NCI-H1092 treated with DMSO at 0.1 percent for 48 hours (cell line): ENCODE results near the gene APP.
"Not testable (repeated sequence)": the region's sequence is repeated elsewhere in the genome, so short reads cannot be mapped to it uniquely, and the experiment has no call there.

ENCODE experiments used
- DNase-seq: peaks from one replicate; lab custom pipeline; 2025; lab: John Stamatoyannopoulos, UW

APP gene

DNA sequence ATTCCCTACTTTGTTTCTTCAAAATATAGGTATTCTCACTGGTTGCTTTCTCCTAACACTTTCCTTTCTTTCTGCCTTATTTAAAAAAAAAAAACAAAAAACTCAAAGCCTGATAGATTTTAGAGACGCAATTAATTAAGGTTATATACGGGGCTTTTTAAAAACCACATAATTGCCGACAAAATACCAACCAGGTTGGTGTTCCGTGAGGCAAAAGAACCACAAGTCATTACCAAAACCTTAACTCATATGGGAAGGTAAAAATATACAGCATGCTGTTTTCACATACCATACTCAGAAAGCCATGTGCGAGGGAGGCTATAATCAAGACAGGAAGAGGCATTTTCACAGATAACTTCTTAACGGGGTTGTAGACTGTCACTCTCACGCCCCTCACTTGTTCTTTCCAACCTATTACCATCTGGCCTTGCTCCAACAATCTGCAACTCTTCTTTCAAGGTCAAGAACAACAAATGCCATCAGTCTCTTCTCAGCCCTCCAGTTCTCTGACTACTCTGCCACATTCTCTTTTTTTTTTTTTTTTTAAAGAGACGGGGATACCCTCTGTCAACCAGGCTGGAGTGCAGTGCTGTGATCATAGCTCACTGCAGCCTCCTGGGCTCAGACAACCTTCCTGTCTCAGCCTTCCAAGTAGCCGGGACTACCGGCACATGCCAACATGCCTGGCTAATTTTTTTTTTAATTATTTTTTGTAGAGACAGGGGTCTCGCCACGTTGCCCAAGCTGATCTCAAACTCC lies 102.6 kb downstream of the APP start:
- DNase-seq: no peak

GRCh38 chr21:26064506-26064905 lies 106.1 kb downstream of the APP start:
- no peak for DNase-seq

GRCh38 chr21:26061437-26061836 lies 109.1 kb downstream of the APP start:
- no peak for DNase-seq

DNA sequence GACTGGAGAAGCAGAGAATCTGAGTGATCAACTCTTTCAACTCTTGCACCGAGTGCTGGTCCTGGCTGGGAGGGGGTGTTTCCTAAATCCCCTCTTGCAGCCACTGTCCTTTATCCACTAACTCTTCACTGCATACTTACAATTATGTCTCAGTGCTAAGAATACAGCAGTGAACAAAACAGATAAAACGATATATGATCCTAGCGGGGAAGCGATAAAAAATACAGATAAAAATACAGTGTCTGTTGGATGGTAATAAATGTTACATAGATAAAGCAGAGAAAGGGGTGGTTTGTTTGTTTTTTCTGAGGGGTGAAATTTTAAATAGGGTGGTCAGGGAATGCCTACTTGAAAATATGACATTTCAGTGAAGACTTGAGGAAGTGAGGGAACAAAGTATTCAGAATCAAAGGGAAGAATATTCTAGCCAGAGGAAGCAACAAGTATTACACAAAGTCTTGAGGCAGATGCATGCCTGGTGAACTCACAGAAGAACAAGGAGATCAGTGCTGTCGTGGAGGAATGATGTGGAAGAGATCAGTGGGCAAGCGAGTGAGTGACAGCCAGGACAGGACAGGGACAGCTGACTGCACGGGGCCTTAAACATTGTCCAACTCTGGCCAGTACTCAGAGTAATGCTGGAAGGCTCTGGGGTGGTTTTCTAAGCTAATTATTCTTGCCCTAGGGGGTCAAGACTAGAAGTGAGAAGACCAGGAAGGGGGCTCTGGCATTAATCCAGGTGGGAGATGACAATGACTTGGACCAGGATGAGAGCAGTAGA lies 110.0 kb downstream of the APP start:
- DNase-seq: no peak

GRCh38 chr21:26057477-26058170 lies 112.9 kb downstream of the APP start:
- DNase-seq: no peak

- no peak for DNase-seq
Measured at GRCh38 chr21:26055841-26056264, 114.7 kb downstream of the APP start.

- DNase-seq: no peak
Measured at GRCh38 chr21:26055010-26055409, 115.6 kb downstream of the APP start.

DNA sequence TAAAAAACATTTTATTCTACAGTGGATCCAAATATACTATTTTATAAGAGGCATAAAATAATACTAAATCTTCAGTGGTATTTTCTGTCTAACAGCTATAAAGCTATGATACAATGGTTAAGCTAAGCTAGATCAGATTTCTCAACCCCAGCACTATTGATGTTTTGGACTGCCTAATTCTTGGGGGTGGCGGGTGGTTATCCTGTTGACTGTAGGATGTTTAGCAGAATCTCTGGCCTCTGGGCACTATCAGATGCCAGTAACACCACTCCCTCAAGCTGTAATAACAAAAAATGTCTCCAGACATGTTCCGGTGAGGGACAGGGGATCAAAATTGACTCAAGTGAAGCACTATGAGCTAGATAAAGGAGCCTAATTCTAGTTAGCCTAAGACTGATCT lies 118.5 kb downstream of the APP start:
- DNase-seq: no peak

GRCh38 chr21:26050857-26051256 lies 119.7 kb downstream of the APP start:
- DNase-seq: no peak

GRCh38 chr21:26049803-26050202 lies 120.8 kb downstream of the APP start:
- no peak for DNase-seq

DNA sequence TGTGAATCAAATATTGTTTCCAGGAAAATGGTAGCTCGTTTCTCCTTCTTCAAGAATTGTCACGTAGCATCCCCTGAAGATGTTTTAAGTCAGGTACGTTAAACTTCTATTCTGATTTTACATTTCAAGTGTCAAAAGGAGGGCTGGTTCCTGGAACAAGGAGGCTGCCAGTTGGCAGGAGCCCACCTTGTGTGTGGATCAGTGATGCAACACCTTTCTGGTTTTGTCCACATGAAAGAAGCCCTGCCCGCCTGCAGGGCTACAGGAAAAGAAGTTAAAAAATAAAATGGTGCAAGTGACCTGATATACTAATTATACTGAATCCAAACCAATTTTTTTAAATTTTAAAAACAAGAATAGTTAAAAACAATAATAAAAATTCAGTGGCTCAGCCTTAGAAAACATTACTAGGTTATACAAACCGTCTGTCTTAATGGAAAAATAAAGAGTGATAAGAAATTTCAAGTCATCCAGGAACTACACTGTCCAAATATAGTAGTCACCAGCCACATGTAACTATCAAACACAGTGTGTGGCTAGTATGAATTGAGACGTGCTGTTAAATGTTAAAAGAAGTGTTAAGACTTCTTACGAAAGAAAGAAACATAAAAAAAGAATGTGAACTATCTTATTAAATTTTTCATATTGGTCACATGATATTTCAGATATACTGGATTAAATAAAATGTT lies 123.1 kb downstream of the APP start:
- no peak for DNase-seq

- DNase-seq: no peak
Measured at GRCh38 chr21:26043891-26044290, 126.7 kb downstream of the APP start.

- DNase-seq: no peak
Measured at GRCh38 chr21:26042181-26042876, 128.2 kb downstream of the APP start.

- DNase-seq: peak; percentile 7
Measured at GRCh38 chr21:26041431-26042180, 129.0 kb downstream of the APP start.

- no peak for DNase-seq
Measured at GRCh38 chr21:26036916-26037315, 133.7 kb downstream of the APP start.

DNA sequence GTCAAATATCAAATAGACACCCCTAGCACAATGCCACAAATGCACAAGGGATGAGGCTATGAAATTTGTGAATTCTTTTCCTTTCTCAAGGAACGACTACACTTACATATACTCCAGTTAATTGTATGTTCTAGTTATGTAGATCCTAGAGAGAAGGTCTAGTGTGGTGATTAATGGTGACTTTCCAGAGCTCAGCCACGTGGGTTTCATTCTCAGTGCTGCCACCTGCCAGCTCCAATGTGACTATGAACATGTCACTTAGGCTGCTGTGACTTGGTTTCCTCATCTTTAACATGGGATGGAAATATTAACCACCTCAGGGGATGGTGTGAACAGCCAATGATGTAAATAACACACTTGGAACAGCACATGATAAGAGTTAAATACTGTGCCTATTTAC lies 138.3 kb downstream of the APP start:
- no peak for DNase-seq

GRCh38 chr21:26028183-26028582 lies 142.4 kb downstream of the APP start:
- DNase-seq: no peak

DNA sequence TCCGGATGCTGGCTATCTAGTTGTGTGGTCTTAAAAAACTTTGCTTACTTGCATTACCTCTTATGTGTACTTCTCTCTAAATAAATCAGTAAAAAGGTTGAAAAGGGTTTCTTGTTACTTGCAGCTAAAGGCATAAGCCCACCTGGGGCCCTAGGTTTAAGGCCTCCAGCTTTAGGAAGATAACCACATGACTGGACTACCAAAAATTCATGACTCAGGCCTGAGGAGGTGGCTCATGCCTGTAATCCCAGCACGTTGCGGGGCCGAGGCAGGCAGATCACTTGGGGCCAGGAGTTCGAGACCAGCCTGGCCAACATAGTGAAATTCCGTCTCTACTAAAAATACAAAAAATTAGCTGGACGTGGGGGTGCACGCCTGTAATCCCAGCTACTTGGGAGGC lies 142.9 kb downstream of the APP start:
- no peak for DNase-seq

- no peak for DNase-seq
Measured at GRCh38 chr21:26025536-26026512, 144.7 kb downstream of the APP start.

DNA sequence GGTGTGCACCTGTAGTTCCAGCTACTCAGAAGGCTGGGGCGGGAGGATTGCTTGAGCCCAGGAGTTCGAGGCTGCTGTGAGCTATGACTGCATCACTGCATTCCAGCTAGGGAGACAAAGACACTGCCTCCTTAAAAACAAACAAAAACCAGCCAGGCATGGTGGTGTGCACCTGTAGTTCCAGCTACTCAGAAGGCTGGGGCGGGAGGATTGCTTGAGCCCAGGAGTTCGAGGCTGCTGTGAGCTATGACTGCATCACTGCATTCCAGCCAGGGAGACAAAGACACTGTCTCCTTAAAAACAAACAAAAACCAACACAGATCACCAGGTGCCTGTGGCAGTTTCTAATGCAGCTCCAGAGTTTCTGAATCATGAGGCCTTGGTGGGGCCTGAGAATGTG lies 147.2 kb downstream of the APP start:
- not testable (repeated sequence) for DNase-seq
